ENCODE data around the gene PLCL1.

- no peak for TF ChIP-seq CTCF (IDR thresholded peaks at IDR 0.05)
- TF ChIP-seq ATF2 (CRISPR knock-in tag; IDR thresholded peaks at IDR 0.05; ENCODE audit: borderline replicate concordance, low read depth) = no peak
- no peak for TF ChIP-seq TEAD4 (CRISPR knock-in tag; IDR thresholded peaks at IDR 0.05)
- TF ChIP-seq E2F4 (CRISPR knock-in tag; IDR thresholded peaks at IDR 0.05; ENCODE audit: borderline replicate concordance, low read depth) = no peak
- no peak for TF ChIP-seq PREB (CRISPR knock-in tag; IDR thresholded peaks at IDR 0.05; ENCODE audit: borderline replicate concordance)
Observed at GRCh38 chr2:198113316-198113715, 308.9 kb downstream of the PLCL1 start.

Measured in WTC11 (cell line).